Cardiac muscle cell (in vitro differentiated cells and primary cell): ENCODE data around the gene CYB561D1. TPM values are rescaled to one million over a fixed set of nuclear protein-coding genes. Genes with fewer than 3 reads are reported as not detected.
A peak's percentile ranks its signal among the peaks of the same experiment; 100 is the strongest.

Source experiments
- DNase-seq, 2 donors: peaks; one replicate each; pipeline versions ENCODE4 v3.0.0 to v3.0.0-alpha.2; 2010 to 2017; ENCODE audit warnings: low read depth in 1 of 2, low spot score in 1 of 2
- H3K27ac ChIP-seq: fragments of 200-600 bp; sonication (generic); 2 replicates; pipeline ENCODE4 v1.5.1; 2016
- H3K27me3 ChIP-seq: fragments of 200-600 bp; sonication (generic); 2 replicates; pipeline ENCODE4 v1.6.0; 2016; ENCODE audit warnings: control low read depth
- H3K36me3 ChIP-seq: fragments of 200-600 bp; sonication (generic); 2 replicates; pipeline ENCODE4 v1.5.1; 2016; ENCODE audit warnings: control low read depth
- H3K4me1 ChIP-seq: fragments of 200-600 bp; sonication (generic); 2 replicates; pipeline ENCODE4 v1.8.1; 2017; ENCODE audit warnings: low read depth, mild to moderate bottlenecking, mixed run types
- H3K4me3 ChIP-seq: fragments of 200-600 bp; sonication (generic); 2 replicates; pipeline ENCODE4 v1.5.1; 2016; ENCODE audit warnings: mild to moderate bottlenecking
- H3K9me3 ChIP-seq: fragments of 200-600 bp; sonication (generic); 2 replicates; pipeline ENCODE4 v1.5.1; 2017; ENCODE audit warnings: low read depth, mild to moderate bottlenecking, control low read depth
- CTCF ChIP-seq: IDR thresholded peaks from 2 replicates; pipeline ENCODE4 v1.5.1; 2012; ENCODE audit warnings: low read depth, mild to moderate bottlenecking, low read length
- polyA plus RNA-seq: library from polyadenylated mRNA; unstranded; fragments of >200 nt; fragmentation: Nextera tagmentation; extraction: Ambion mirVana; gene quantifications from 2 replicates; pipeline ENCODE4 v1.2.1, GENCODE V29; 2016
- total RNA-seq: library from RNA; depleted of rRNA; stranded (reverse); fragments of >200 nt; gene quantifications from 2 replicates; pipeline ENCODE4 v1.2.3, GENCODE V29; 2016

CYB561D1 gene
- total and polyA plus RNA-seq, 2 experiments from 2014 or later = 5.3 to 6.6 TPM

- peak; percentile 59 to 87 for DNase-seq
- peak within 1 kb of the TSS; percentile 72 for H3K4me3 ChIP-seq
- no peak within 1 kb of the TSS for H3K27ac ChIP-seq
- H3K36me3 ChIP-seq = no peaks in the 10 kb centered on the region
- TF ChIP-seq CTCF = no peak
- H3K4me1 ChIP-seq = no peaks in the 10 kb centered on the region
- H3K27me3 ChIP-seq = peaks cover 49% of the 10 kb centered on the region
- H3K9me3 ChIP-seq = no peaks in the 10 kb centered on the region
Observed at GRCh38 chr1:109509176-109510134, 15.6 kb downstream of the CYB561D1 start, which contains the start of gene AMIGO1. Gene AMIGO1, minus strand, starts transcription at chr1:109509727. Its CDS starts 815 bp downstream, at chr1:109508912.

GRCh38 chr1:109513110-109513710 is 19.3 kb downstream of the CYB561D1 start:
- Histone ChIP-seq H3K36me3 (no peaks in the 10 kb centered on the region), H3K9me3 (no peaks in the 10 kb centered on the region), H3K4me1 (no peaks in the 10 kb centered on the region), H3K4me3 (no peak overlapping the region), H3K27me3 (peaks cover 39% of the 10 kb centered on the region), H3K27ac (no peak overlapping the region)
- no peak for TF ChIP-seq CTCF
- DNase-seq = no peak

GRCh38 chr1:109514846-109515245 is 21.0 kb downstream of the CYB561D1 start:
- H3K36me3 ChIP-seq = no peaks in the 10 kb centered on the region

GRCh38 chr1:109516872-109517271 is 23.0 kb downstream of the CYB561D1 start:
- Histone ChIP-seq H3K27me3 (peaks cover 22% of the 10 kb centered on the region), H3K4me3 (no peak overlapping the region), H3K27ac (no peak overlapping the region), H3K9me3 (no peaks in the 10 kb centered on the region), H3K36me3 (no peaks in the 10 kb centered on the region), H3K4me1 (no peaks in the 10 kb centered on the region)
- no peak for TF ChIP-seq CTCF
- DNase-seq = no peak

More at GRCh38 chr1:109514846-109515245, 21.0 kb downstream of the CYB561D1 start:
- no peak for TF ChIP-seq CTCF
- Histone ChIP-seq H3K4me1 (no peaks in the 10 kb centered on the region), H3K27me3 (peaks cover 33% of the 10 kb centered on the region), H3K4me3 (no peak overlapping the region), H3K9me3 (no peaks in the 10 kb centered on the region), H3K27ac (no peak overlapping the region)
- no peak for DNase-seq

- TF ChIP-seq CTCF = no peak
- no peak for DNase-seq
- Histone ChIP-seq H3K4me1 (no peaks in the 10 kb centered on the region), H3K27me3 (peaks cover 18% of the 10 kb centered on the region), H3K27ac (no peak overlapping the region), H3K4me3 (no peak overlapping the region), H3K36me3 (no peaks in the 10 kb centered on the region), H3K9me3 (no peaks in the 10 kb centered on the region)
Observed at GRCh38 chr1:109517337-109517736, 23.4 kb downstream of the CYB561D1 start.
